Mononuclear cell (primary cell): ENCODE measurements around the gene C3orf22. TPM values are rescaled to one million over a fixed set of nuclear protein-coding genes. Genes with fewer than 3 reads are reported as not detected.
"Not testable (repeated sequence)": the region's sequence is repeated elsewhere in the genome, so short reads cannot be mapped to it uniquely, and the experiment has no call there.

Source experiments
- H3K27me3 ChIP-seq: 2 replicates; pipeline ENCODE4 v1.6.0; 2011; ENCODE audit warnings: low read length, control low read depth; ENCODE audit not compliant: insufficient read depth
- H3K4me1 ChIP-seq: 2 replicates; pipeline ENCODE4 v1.5.1; 2011; ENCODE audit warnings: mild to moderate bottlenecking, low read length, control low read depth; ENCODE audit not compliant: insufficient read depth
- H3K4me3 ChIP-seq: 2 replicates; pipeline ENCODE4 v1.5.1; 2011; ENCODE audit warnings: mild to moderate bottlenecking, low read length, moderate library complexity
- H3K9me3 ChIP-seq: 2 replicates; pipeline ENCODE4 v1.5.1; 2011; ENCODE audit warnings: low read depth, mild to moderate bottlenecking, control low read depth, low read length
- total RNA-seq: library from RNA; depleted of rRNA; stranded (reverse); fragments of >200 nt; gene quantifications from one replicate; pipeline ENCODE4 v1.2.3, GENCODE V29; 2012

Gene C3orf22, protein sequence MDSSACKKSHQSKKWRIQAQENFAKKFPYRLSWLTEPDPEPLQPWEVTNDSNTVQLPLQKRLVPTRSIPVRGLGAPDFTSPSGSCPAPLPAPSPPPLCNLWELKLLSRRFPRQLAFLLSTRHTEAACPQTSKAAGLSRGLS
- total RNA-seq = not detected

DNA sequence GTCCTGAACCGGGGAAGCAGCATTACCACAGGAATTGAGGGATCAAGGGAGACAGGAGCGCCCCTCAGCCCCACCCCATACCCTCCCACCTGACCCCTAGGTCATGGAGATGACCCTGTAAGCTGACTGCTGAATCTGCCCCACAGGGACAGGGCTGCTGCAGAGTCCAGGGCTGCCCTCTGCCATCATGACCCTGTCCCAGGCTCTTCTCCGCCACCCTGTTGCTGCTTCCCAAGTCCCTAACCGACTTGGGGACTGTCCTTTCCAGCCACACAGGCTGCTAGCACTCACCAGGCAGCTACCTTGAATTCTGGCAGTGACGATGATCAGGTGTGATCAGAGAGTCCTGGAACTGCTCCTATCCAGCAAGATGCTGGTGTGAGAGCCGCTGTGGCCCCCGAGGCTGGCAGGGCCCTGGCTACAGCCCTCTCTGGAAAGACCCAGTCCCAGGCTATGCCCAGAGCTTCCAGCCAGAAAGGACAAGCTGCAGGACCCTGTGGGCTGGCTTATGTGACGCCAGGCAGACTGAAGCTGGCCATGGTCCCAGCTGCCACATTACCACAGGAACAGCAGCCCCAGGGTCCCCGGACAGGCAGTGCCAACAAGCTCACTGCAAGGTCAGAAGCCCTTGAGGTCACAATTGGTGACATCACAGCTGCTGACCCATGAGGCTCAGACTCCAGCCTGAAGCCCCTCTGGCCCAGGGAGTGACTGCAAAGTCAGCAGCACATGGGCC lies at the start of gene C3orf22:
TSS of gene C3orf22 (minus strand) at position 597 of the 736 bp plus-strand sequence. CDS start 5,542 bp downstream, outside the sequence.
- H3K9me3 ChIP-seq = no peaks in the 10 kb centered on the region
- no peaks in the 10 kb centered on the region for H3K4me1 ChIP-seq
- no peak within 1 kb of the TSS for H3K4me3 ChIP-seq
- no peaks in the 10 kb centered on the region for H3K27me3 ChIP-seq

DNA sequence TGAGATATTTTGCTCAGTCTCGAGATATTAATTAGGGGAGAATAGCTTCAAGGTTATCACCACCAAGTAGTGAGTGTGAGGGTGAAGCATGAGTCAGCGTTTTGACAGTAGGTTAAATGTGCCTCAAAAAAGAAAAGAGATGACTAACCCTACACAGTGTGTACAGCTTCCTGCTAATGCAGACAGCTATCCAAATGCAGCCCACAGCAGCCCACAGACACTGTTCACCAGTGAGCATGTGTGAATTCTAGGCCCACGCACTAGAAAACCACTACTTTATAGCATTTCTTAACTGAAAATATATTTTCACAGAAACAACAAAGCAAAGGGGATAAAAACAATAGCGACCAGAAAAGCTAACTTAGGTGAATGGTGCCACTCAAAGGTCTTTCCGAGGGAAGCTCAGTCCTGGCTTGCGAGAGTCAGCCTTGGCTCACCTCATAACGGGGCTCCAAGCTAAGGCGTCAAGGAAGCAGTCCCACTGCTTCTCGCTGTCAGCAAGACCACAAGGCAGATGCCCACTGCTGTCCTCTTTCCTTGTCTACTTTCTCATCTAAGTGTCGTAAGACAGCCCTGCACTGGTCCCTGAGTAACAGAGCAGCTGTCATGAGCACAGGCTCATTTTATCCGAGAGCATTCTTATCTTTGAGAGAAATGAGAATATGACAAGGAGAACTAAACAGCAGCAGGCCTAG lies 48.6 kb upstream of the C3orf22 start:
- Histone ChIP-seq H3K27me3 (no peaks in the 10 kb centered on the region), H3K4me3 (no peak overlapping the region), H3K4me1 (peaks cover 7% of the 10 kb centered on the region)

DNA sequence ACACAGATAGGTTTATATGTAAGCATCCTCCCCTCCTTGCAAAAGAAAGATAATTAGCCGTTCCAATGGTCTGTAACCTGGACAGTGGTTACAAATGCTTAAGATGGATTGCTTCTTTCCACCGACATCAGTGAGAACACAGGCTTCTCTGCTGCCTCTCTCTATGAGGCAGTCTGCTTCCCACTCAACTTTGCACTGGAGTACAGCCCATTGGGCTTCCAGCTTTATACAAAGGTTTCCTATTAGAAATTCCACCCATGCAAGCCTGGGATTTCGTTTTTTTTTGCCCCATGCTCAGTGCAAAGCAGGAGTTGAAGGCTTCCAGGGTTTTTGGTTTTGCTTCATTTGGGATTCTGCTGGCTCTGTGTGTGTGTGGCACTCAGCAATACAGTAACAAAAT lies 47.3 kb upstream of the C3orf22 start:
- no peaks in the 10 kb centered on the region for H3K9me3 ChIP-seq
- H3K4me1 ChIP-seq = peaks cover 7% of the 10 kb centered on the region
- no peak overlapping the region for H3K4me3 ChIP-seq
- H3K27me3 ChIP-seq = no peaks in the 10 kb centered on the region

More for the DNA sequence above, 48.6 kb upstream of the C3orf22 start:
- H3K9me3 ChIP-seq = no peaks in the 10 kb centered on the region

DNA sequence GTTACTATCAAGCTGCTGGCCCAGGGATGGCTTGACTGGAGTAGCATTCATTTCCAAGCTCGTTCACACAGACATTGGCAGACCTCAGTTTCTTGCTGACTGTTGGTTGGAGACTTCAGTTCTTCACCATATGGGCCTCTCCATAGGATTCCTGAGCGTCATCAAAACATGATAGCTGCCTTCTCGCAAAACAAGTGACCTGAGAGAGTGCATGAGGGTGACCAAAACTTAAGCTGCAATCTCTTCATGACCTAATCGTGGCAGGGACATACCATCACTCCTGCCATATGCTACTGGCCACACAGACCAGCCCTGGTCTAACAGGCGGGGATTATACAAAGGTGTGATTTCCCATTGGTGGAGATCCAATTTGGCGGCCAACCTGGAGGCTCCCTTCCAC lies 46.0 kb upstream of the C3orf22 start:
- H3K9me3 ChIP-seq = no peaks in the 10 kb centered on the region
- no peak overlapping the region for H3K4me3 ChIP-seq
- peaks cover 7% of the 10 kb centered on the region for H3K4me1 ChIP-seq
- H3K27me3 ChIP-seq = no peaks in the 10 kb centered on the region

DNA sequence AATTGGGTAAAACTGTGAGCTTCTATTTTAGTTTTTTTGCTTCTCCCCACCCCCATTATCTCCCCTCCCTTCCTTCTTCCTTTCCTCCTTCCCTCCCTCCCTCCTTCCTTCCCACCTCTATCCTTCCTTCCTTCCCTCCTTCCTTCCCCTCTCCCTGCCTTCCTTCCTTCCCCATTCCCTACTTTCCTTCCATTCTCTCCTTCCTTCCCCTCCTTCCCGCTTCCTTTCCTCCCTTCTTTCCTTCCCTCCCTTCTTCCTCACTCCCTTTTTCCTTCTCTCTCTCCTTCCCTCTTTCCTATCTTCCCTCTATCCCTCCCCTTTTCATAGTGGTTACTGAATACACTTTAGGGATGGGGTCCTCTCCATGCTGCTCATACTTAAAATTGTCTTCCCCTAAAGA lies 40.4 kb upstream of the C3orf22 start:
- no peaks in the 10 kb centered on the region for H3K4me1 ChIP-seq
- H3K9me3 ChIP-seq = no peaks in the 10 kb centered on the region
- H3K4me3 ChIP-seq = no peak overlapping the region
- H3K27me3 ChIP-seq = no peaks in the 10 kb centered on the region

DNA sequence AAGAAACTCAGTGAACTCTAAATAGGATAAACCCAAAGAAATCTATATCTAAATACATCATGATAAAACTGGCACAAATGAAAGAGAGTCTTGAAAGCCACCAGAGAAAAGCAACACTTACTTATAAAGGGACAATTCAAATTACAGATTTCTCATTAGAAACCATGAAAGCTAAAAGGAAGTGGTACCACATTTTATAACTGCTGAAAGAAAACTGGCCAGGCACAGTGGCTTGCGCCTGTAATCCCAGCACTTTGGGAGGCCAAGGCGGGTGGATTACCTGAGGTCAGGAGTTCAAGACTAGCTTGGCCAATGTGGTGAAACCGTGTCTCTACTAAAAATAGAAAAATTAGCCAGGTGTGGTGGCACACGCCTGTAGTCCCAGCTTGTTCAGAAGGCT lies 36.7 kb upstream of the C3orf22 start:
- not testable (repeated sequence) for H3K9me3 ChIP-seq, H3K4me1 ChIP-seq, H3K4me3 ChIP-seq, H3K27me3 ChIP-seq

DNA sequence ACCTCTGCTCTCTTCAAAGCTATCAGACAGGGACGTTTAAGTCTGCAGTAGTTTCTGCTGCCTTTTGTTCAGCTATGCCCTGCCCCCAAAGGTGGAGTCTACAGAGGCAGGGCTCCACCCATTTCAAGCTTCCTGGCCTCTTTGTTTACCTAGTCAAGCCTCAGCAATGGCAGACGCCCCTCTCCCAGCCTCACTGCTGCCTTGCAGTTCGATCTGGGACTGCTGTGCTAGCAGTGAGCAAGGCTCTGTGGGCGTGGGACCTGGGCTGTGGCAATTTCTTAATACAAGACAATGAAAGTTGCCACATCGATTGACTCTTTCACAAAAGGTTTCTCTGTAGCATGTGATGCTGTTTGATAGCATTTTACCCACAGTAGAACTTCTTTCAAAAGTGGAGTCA lies 32.8 kb upstream of the C3orf22 start:
- H3K27me3 ChIP-seq, H3K4me1 ChIP-seq, H3K9me3 ChIP-seq, H3K4me3 ChIP-seq: not testable (repeated sequence)

DNA sequence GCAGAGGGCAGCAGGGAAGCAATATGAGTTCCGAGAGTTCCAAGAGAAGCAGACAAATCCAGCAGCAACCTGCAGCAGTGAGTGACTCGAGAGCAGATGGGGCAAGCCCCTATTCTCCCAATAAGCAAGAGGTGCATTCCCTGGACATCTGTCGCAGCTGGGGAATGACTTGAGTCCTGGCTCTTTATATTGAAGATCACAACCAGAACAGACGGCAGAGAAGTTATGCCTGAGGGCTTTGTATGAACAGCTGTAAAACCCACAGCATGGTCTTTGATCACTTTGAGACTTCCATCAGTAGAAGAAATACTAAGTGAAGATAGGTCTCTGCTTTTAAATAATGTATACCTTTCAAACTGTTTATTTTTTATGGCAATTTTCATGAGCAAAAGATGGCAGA lies 23.6 kb upstream of the C3orf22 start:
- Histone ChIP-seq H3K4me1 (no peaks in the 10 kb centered on the region), H3K27me3 (no peaks in the 10 kb centered on the region), H3K9me3 (no peaks in the 10 kb centered on the region), H3K4me3 (no peak overlapping the region)

DNA sequence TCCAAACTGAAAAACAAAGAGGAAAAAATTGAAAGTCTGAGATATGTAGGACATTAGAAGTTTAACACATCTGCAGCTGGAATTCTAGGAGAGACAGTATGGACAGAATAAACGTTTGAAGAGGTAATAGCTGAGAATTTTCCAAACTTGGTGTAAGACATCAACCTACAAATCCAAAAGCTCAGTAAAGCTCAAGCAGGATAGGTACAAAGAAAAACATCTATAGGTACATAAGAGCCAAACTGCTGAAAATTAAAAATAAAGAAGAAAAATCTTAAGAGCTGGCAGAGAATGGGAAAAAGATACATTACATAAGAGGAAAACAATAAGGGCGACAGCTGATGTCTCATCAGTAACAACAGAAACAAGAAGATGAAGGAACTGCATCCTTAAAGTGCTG lies 22.8 kb upstream of the C3orf22 start:
- Histone ChIP-seq H3K4me3 (no peak overlapping the region), H3K9me3 (no peaks in the 10 kb centered on the region), H3K27me3 (no peaks in the 10 kb centered on the region), H3K4me1 (no peaks in the 10 kb centered on the region)

DNA sequence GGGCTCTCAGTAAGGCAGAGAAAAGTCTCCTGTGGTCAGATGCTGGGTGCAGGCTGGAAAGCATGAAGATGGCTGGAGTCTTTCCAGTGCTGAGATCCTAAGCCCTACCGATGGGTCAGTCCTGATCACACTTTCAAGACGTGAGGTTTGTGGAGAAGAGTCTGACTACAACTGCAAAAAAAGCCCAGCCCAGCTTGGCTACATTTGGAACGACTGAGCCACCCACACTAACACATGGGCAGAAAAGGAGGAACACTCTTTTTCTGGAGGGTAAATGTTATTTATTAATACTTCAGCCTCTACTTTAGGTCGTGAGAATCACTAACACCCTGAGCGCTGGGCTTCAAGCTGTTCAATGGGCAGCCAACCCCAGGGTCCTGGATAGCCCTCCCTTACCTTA lies 22.0 kb upstream of the C3orf22 start:
- H3K4me1 ChIP-seq = no peaks in the 10 kb centered on the region
- H3K4me3 ChIP-seq = no peak overlapping the region
- H3K9me3 ChIP-seq = no peaks in the 10 kb centered on the region
- no peaks in the 10 kb centered on the region for H3K27me3 ChIP-seq

DNA sequence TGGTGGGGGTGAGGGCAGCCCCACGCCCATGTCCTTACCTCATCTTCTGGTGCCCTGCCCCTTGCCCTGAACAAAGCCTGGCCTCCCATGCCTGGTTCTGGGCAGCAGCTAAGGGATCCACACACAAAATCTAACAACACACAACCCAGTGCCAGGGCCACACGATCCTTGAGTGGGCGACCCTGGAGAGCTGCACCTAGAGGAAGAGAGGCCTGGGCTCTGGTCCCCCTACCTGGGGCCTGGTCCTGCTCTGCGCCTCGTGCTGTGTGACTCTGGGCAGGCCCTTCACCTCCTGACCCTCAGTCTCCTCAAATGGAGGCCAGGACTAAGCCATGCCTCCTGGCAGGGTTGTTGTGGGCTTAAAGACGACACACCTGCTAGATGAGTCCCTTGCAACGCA lies 20.0 kb upstream of the C3orf22 start:
- H3K27me3 ChIP-seq = no peaks in the 10 kb centered on the region
- H3K9me3 ChIP-seq = no peaks in the 10 kb centered on the region
- H3K4me1 ChIP-seq = no peaks in the 10 kb centered on the region
- no peak overlapping the region for H3K4me3 ChIP-seq

DNA sequence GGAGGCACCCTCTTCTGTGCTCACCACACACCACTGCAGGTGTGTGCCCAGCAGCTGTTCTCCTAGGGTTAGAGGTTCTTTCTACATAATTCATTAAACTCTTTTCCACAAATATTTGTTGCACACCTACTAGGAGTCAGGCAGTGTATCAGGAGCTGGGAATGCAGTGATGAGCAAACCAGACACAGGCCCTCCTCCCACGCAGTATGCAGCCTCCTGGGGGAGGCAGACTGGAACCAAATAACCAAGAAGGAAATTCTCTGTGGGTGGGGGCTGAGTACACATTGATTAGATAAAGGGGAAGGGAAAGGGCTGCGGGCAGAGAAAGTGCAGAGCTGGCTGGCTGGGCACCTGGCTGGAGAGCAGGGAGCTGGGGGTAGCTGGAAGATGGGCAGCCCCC lies 18.5 kb upstream of the C3orf22 start:
- Histone ChIP-seq H3K9me3 (no peaks in the 10 kb centered on the region), H3K27me3 (no peaks in the 10 kb centered on the region), H3K4me1 (no peaks in the 10 kb centered on the region), H3K4me3 (no peak overlapping the region)

DNA sequence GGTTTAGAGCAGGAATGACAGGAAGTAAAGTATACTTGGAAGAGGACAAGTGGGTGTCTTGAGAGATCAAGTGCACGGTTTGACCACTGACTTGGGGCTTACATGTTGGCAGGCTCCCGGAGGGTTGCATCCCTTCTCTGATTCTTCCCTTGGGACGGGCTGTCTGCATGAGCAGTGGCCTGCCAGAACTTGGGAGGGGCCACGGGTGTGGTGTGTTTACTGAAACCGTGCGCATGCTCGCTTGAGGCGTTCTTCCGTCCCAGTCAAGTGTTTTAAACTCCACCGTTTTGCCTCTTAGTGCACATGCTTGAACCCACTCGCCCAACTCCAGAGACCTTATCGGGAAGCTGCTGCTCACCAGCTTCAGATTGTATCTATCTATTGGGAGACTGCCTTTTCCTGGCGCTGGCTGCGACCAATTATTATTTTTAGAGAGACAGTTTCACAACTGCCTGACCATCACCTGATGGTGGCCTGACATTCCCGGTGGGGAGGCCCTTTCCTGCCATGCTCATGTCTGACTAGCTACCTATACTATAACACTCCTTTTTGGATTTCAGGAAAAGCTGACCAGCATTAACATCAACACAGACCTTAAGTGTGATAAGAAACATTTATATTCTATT lies 14.9 kb upstream of the C3orf22 start:
- Histone ChIP-seq H3K4me1 (no peaks in the 10 kb centered on the region), H3K27me3 (no peaks in the 10 kb centered on the region), H3K4me3 (no peak overlapping the region), H3K9me3 (no peaks in the 10 kb centered on the region)

DNA sequence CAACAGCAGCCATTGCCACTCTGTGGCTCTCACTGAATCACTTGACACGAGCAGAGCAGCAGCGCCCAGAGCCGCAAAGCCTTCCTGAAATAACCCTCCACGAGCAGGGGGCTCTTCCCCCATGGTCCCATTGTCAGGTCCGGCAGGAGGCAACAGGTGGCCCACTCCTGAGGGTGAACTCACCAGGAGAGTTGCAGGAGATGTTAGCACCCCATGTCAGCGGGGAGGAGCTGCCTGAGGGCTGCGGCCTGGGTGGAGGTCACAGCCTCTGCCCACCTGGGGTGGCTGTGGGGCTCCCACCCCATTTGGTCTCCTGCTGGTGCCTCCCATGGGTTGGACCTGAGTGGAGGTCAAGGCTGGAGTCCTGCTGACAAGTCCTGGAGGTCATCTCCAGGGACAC lies 12.3 kb upstream of the C3orf22 start:
- H3K9me3 ChIP-seq = no peaks in the 10 kb centered on the region
- no peaks in the 10 kb centered on the region for H3K27me3 ChIP-seq
- H3K4me3 ChIP-seq = no peak overlapping the region
- no peaks in the 10 kb centered on the region for H3K4me1 ChIP-seq

DNA sequence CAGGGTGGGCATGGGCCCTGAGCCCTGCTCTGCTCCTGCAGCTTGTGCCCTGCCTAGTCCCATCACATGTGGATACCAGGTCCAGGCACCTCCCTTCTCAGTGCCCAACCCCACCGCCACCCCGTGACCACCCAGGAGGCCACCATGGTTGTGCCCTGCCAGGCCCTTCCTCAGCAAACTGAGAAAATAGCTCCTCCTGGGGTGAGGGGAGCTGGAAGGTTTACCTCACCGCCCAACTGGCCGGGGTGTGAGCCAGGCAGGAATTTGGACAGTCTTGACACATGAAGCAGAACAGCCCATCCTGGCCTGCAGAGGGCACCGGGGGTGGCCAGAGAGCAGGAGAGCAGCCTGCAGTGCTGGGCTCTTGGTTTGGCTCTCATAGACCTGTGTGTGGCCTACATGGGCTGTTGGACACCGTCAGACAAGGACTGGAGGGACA lies 11.4 kb upstream of the C3orf22 start:
- no peaks in the 10 kb centered on the region for H3K27me3 ChIP-seq
- no peak overlapping the region for H3K4me3 ChIP-seq
- no peaks in the 10 kb centered on the region for H3K4me1 ChIP-seq
- H3K9me3 ChIP-seq = no peaks in the 10 kb centered on the region
